Measurements from ENCODE around the gene ZFHX3. TPM values are rescaled to one million over a fixed set of nuclear protein-coding genes. Genes with fewer than 3 reads are reported as not detected.

The ZFHX3 gene
- total and polyA plus RNA-seq, 10 donors: 0.47 to 18.5 (median 11.1) TPM

- no peak for TF ChIP-seq CTCF (IDR thresholded peaks at IDR 0.05 in 8 of 11, conservative IDR thresholded peaks at IDR 0.05 in 3 of 11)
- TF ChIP-seq POLR2AphosphoS5 (IDR thresholded peaks at IDR 0.05): no peak
- no peak for TF ChIP-seq POLR2A (IDR thresholded peaks at IDR 0.05)
- H3K9me3 ChIP-seq: no peaks in the 10 kb centered on the region
- H3K27me3 ChIP-seq (replicated peaks in 1 of 7): no peaks in the 10 kb centered on the region
- H3K4me3 ChIP-seq: no peak overlapping the region
- no peaks in the 10 kb centered on the region for H3K36me3 ChIP-seq
- H3K27ac ChIP-seq: no peak overlapping the region
- DNase-seq: no peak
- intact Hi-C loops (cut with DNase I; ENCODE audit: low total_unique reads): no loop called here
- WGBS, 5 donors: 74 to 83% (median 80%) methylated on average over 7 of the region's 7 CpGs
- H3K4me1 ChIP-seq: no peaks in the 10 kb centered on the region
Measured at GRCh38 chr16:72969146-72969545, 78.8 kb downstream of the ZFHX3 start.

GRCh38 chr16:72967941-72968340 is 80.0 kb downstream of the ZFHX3 start:
- TF ChIP-seq CTCF (IDR thresholded peaks at IDR 0.05 in 8 of 11, conservative IDR thresholded peaks at IDR 0.05 in 3 of 11): no peak
- TF ChIP-seq POLR2A (IDR thresholded peaks at IDR 0.05): no peak
- TF ChIP-seq POLR2AphosphoS5 (IDR thresholded peaks at IDR 0.05): no peak
- Histone ChIP-seq H3K27me3 (replicated peaks in 1 of 7) (no peaks in the 10 kb centered on the region), H3K9me3 (no peaks in the 10 kb centered on the region), H3K36me3 (no peaks in the 10 kb centered on the region), H3K4me3 (no peak overlapping the region), H3K27ac (no peak overlapping the region), H3K4me1 (no peaks in the 10 kb centered on the region)
- intact Hi-C loops (cut with DNase I; ENCODE audit: low total_unique reads): no loop called here
- 85 to 95% (median 91%) methylated on average over 5 of the region's 5 CpGs for WGBS, 5 donors
- no peak for DNase-seq

GRCh38 chr16:72963533-72964315 is 84.2 kb downstream of the ZFHX3 start:
- Histone ChIP-seq H3K4me1 (no peaks in the 10 kb centered on the region), H3K4me3 (no peak overlapping the region), H3K9me3 (peaks cover 0 to 4% (median 0%) of the 10 kb centered on the region in 8 donors), H3K27me3 (replicated peaks in 1 of 7) (no peaks in the 10 kb centered on the region), H3K36me3 (peaks cover 0 to 13% (median 5%) of the 10 kb centered on the region in 6 donors), H3K27ac (no peak overlapping the region)
- DNase-seq: no peak
- intact Hi-C loops (cut with DNase I; ENCODE audit: low total_unique reads): no loop called here
- no peak for TF ChIP-seq POLR2AphosphoS5 (IDR thresholded peaks at IDR 0.05)
- no peak for TF ChIP-seq POLR2A (IDR thresholded peaks at IDR 0.05)
- no peak for TF ChIP-seq CTCF (IDR thresholded peaks at IDR 0.05 in 8 of 11, conservative IDR thresholded peaks at IDR 0.05 in 3 of 11)
- WGBS, 5 donors: 85 to 91% (median 87%) methylated on average over 10 of the region's 10 CpGs

- no peak for DNase-seq
- no peak for TF ChIP-seq CTCF (IDR thresholded peaks at IDR 0.05 in 8 of 11, conservative IDR thresholded peaks at IDR 0.05 in 3 of 11)
- H3K4me3 ChIP-seq: no peak overlapping the region
- intact Hi-C loops (cut with DNase I; ENCODE audit: low total_unique reads): no loop called here
- H3K4me1 ChIP-seq: no peaks in the 10 kb centered on the region
- peaks cover 0 to 26% (median 8%) of the 10 kb centered on the region in 6 donors for H3K36me3 ChIP-seq
- peaks cover 0 to 4% (median 0%) of the 10 kb centered on the region in 8 donors for H3K9me3 ChIP-seq
- H3K27me3 ChIP-seq (replicated peaks in 1 of 7): no peaks in the 10 kb centered on the region
- 89 to 95% (median 91%) methylated on average over 8 of the region's 8 CpGs for WGBS, 5 donors
- no peak overlapping the region for H3K27ac ChIP-seq
Measured at GRCh38 chr16:72962347-72962746, 85.6 kb downstream of the ZFHX3 start.
